Colonic mucosa (tissue), 4 donors: ENCODE data around the gene ACOX3. TPM values are rescaled to one million over a fixed set of nuclear protein-coding genes. Genes with fewer than 3 reads are reported as not detected.

Experiments used
- DNase-seq: peaks from one replicate; pipeline ENCODE4 v3.0.0-alpha.2; 2020
- H3K27ac ChIP-seq: fragments of 200-600 bp; one replicate; pipeline ENCODE4 v1.8.0; 2021
- H3K27me3 ChIP-seq: fragments of 200-600 bp; one replicate; pipeline ENCODE4 v1.8.0; 2021
- H3K36me3 ChIP-seq: fragments of 200-600 bp; one replicate; pipeline ENCODE4 v1.8.0; 2021
- H3K4me1 ChIP-seq: fragments of 200-600 bp; one replicate; pipeline ENCODE4 v1.8.0; 2021; ENCODE audit warnings: mild to moderate bottlenecking
- H3K4me3 ChIP-seq: fragments of 200-600 bp; one replicate; pipeline ENCODE4 v1.8.0; 2021
- H3K9ac ChIP-seq, 2 donors: one replicate each; pipeline ENCODE4 v1.7.0; 2013; ENCODE audit warnings: control low read depth in 2 of 2, low read depth in 2 of 2, low read length in 2 of 2
- H3K9me3 ChIP-seq: fragments of 200-600 bp; one replicate; pipeline ENCODE4 v1.8.0; 2021
- intact Hi-C: fragments of 100-400 bp; cut with DNase I; formaldehyde crosslinking; loops from one replicate; pipeline ENCODE4 v1.14.1; 2022
- total RNA-seq, 2 donors: library from RNA; stranded (reverse); fragmentation: NEBNext Ultra II Directional in 1 of 2; extraction: Animal tissue kit (Norgen Biotek cat#: 25700) in 1 of 2; gene quantifications; one replicate each; pipeline ENCODE4 v1.2.1, GENCODE V29; 2021
- TF ChIP-seq, protein P1 (sequence below): fragments of 200-600 bp; IDR thresholded peaks from one replicate; pipeline ENCODE4 v1.8.0; 2022; ENCODE audit warnings: antibody characterized with exemption, mild to moderate bottlenecking
- donor health status: healthy.
- donor health status: DM: no; HTN: no; CAD: no.
- donor health status: DM: no; HTN: no; CAD: no.

The ACOX3 gene
- total RNA-seq, 2 donors from 2014 or later = 19.9 to 26.1 TPM

- TF ChIP-seq, protein P1, sequence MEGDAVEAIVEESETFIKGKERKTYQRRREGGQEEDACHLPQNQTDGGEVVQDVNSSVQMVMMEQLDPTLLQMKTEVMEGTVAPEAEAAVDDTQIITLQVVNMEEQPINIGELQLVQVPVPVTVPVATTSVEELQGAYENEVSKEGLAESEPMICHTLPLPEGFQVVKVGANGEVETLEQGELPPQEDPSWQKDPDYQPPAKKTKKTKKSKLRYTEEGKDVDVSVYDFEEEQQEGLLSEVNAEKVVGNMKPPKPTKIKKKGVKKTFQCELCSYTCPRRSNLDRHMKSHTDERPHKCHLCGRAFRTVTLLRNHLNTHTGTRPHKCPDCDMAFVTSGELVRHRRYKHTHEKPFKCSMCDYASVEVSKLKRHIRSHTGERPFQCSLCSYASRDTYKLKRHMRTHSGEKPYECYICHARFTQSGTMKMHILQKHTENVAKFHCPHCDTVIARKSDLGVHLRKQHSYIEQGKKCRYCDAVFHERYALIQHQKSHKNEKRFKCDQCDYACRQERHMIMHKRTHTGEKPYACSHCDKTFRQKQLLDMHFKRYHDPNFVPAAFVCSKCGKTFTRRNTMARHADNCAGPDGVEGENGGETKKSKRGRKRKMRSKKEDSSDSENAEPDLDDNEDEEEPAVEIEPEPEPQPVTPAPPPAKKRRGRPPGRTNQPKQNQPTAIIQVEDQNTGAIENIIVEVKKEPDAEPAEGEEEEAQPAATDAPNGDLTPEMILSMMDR = no peak
- intact Hi-C loops = no loop called here
- H3K27ac ChIP-seq = no peak overlapping the region
- H3K27me3 ChIP-seq = no peaks in the 10 kb centered on the region
- DNase-seq = no peak
- no peak overlapping the region for H3K4me3 ChIP-seq
- no peaks in the 10 kb centered on the region for H3K9me3 ChIP-seq
- H3K4me1 ChIP-seq = no peaks in the 10 kb centered on the region
- H3K9ac ChIP-seq = no peak overlapping the region
- no peaks in the 10 kb centered on the region for H3K36me3 ChIP-seq
Measured at GRCh38 chr4:8332038-8332857, 108.3 kb downstream of the ACOX3 start.

- TF ChIP-seq, protein P1 = no peak
- intact Hi-C loops = no loop called here
Measured at GRCh38 chr4:8331575-8331955, 109.0 kb downstream of the ACOX3 start.

DNA sequence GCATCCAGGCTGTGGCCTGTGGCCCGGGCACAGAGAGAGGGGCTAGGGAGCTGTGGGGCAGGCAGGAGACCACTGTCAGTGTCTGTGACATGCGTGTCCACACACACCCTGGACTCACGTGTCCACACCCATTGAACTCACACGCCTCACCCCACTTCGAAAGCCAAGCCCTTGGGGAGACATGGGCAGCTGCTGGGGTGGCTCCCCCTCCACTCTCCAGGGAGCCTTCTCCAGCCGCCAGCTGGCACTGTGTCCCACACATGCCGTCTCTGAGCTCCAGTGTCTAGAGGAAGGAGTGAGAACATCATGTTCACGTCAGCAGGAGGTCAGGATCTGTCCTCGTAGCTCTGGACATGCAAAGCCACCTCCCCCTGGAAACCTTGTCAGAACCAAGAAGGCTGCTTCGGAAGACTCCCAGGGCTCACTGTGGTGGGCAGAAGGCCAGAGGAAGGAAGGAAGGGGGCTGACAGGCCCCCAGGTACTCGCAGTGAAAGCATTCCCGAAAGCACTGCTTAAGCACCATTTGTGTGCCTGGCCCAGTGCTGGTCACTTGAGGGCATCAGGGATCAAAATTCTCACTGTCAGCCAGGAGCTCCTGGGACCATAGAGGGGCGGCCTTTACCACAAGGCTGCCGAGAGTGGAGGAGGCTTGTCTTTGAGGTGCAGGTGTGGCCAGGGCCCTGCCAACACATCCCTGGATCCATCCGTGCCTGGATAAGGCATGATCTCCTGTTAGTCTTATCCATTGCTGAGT, 109.5 kb downstream of the ACOX3 start:
- H3K27ac ChIP-seq = no peak overlapping the region
- no peak overlapping the region for H3K4me3 ChIP-seq
- intact Hi-C loops = no loop called here
- H3K9ac ChIP-seq = no peak overlapping the region
- TF ChIP-seq, protein P1 = no peak
- no peaks in the 10 kb centered on the region for H3K4me1 ChIP-seq
- no peaks in the 10 kb centered on the region for H3K9me3 ChIP-seq
- no peak for DNase-seq
- no peaks in the 10 kb centered on the region for H3K36me3 ChIP-seq
- no peaks in the 10 kb centered on the region for H3K27me3 ChIP-seq

More at GRCh38 chr4:8331575-8331955, 109.0 kb downstream of the ACOX3 start:
- no peaks in the 10 kb centered on the region for H3K9me3 ChIP-seq
- DNase-seq = no peak
- no peak overlapping the region for H3K4me3 ChIP-seq
- H3K27me3 ChIP-seq = no peaks in the 10 kb centered on the region
- H3K4me1 ChIP-seq = no peaks in the 10 kb centered on the region
- no peak overlapping the region for H3K27ac ChIP-seq
- H3K9ac ChIP-seq = no peak overlapping the region
- H3K36me3 ChIP-seq = no peaks in the 10 kb centered on the region

DNA sequence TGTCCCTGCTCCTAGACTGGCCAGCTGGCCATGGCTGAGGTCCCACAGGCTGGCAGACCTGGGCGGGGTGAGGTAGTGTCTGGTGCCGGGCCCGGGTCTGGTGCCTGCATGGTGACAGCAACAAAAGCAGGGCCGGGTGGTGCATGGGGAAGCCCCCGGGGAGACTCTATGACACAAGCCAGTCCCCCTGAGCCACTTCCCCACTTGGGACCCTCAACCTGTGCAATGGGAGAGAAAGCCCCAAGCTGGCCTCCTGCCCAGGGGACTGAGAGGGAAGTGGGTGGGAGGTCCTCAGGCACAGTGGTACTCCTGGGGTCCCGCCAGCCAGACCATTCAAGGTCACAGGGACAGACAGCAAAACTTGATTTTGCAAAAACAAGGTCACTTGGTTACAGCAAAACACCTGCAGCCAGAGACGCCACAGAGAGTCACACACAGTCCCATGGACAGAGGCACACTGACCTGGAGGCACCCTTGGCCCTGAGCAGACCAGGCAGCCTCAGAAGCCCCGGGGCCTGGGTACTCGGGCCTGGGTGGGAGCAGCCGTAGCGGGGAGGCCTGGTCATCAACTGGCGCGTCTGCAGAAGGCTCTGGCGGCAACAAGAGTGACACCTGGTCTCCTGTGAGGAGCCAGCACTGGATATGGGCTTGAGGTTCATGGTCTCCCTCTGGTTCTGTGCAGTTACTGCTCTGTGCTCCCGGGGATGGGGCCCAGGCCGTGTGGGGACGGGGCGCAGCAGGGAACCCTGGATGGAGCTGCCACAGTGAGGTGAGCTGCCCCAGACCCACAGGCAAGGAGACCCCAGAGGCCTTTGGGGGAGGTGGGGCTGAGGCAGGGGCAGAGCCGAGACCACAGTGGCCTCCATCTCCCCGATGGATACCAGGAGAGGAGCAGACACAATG, 110.4 kb downstream of the ACOX3 start:
- intact Hi-C loops = no loop called here
- Histone ChIP-seq H3K4me1 (no peaks in the 10 kb centered on the region), H3K27ac (no peak overlapping the region), H3K27me3 (no peaks in the 10 kb centered on the region), H3K4me3 (no peak overlapping the region), H3K9me3 (no peaks in the 10 kb centered on the region), H3K36me3 (no peaks in the 10 kb centered on the region), H3K9ac (no peak overlapping the region)
- TF ChIP-seq, protein P1 = no peak
- no peak for DNase-seq

DNA sequence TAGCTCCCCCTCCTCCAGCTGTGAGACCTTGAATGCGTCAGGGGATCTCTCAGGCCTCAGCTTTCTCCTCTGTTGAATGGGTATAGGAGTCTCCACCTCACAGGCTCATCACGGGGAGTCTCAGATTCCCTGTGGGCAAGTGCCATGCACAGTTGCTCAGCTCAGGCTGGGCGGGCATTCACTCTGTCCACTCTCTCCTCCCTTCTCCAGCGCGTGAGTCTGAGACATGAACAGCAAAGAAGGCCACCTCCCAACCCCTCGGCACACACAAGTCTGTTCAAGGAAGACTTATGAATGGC, 111.0 kb downstream of the ACOX3 start:
- Histone ChIP-seq H3K4me3 (no peak overlapping the region), H3K9me3 (no peaks in the 10 kb centered on the region), H3K36me3 (no peaks in the 10 kb centered on the region), H3K4me1 (no peaks in the 10 kb centered on the region), H3K9ac (no peak overlapping the region), H3K27ac (no peak overlapping the region), H3K27me3 (no peaks in the 10 kb centered on the region)
- intact Hi-C loops = no loop called here
- TF ChIP-seq, protein P1 = no peak
- DNase-seq = no peak
